ENCODE data around the gene MBNL1.

DNA sequence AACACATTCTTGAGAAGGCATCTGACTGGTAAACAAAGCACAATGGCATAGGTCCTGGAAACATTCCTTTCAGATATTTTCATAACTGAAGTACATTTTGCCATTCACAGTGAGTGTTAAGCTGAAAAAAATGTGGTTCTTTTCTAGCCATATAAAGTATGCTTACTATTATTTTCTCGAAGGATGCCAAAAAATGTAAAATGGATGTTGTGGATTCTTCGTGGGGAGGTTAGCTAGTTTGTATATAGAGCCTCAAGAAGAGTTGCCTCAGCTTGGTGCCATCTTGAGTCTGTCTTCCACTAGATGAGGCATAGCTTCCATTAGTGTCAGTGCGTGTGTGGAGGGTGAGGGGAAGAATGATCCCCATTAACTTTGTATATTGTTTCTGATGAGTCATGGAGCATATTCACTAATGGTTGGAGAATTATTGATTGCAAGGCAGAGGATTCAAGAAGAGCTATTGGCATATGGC, 4.1 kb downstream of the MBNL1 start:
- TF ChIP-seq, protein P1, sequence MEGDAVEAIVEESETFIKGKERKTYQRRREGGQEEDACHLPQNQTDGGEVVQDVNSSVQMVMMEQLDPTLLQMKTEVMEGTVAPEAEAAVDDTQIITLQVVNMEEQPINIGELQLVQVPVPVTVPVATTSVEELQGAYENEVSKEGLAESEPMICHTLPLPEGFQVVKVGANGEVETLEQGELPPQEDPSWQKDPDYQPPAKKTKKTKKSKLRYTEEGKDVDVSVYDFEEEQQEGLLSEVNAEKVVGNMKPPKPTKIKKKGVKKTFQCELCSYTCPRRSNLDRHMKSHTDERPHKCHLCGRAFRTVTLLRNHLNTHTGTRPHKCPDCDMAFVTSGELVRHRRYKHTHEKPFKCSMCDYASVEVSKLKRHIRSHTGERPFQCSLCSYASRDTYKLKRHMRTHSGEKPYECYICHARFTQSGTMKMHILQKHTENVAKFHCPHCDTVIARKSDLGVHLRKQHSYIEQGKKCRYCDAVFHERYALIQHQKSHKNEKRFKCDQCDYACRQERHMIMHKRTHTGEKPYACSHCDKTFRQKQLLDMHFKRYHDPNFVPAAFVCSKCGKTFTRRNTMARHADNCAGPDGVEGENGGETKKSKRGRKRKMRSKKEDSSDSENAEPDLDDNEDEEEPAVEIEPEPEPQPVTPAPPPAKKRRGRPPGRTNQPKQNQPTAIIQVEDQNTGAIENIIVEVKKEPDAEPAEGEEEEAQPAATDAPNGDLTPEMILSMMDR (IDR thresholded peaks at IDR 0.05; ENCODE audit: extremely low read depth in 1 of 2, insufficient read depth in 1 of 2, low read depth in 1 of 2, low read length in 2 of 2) = no peak
- TF ChIP-seq, protein P2, sequence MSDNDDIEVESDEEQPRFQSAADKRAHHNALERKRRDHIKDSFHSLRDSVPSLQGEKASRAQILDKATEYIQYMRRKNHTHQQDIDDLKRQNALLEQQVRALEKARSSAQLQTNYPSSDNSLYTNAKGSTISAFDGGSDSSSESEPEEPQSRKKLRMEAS (IDR thresholded peaks at IDR 0.05; ENCODE audit: insufficient read depth, insufficient read length) = no peak
- TF ChIP-seq POLR2A (IDR thresholded peaks at IDR 0.05; ENCODE audit: low read depth, low read length) = no peak
